Measurements from ENCODE around the gene MAP1S.
A peak's percentile ranks its signal among the peaks of the same experiment; 100 is the strongest.

Gene MAP1S

GRCh38 chr19:17695198-17695597 lies 24.1 kb upstream of the MAP1S start:
- DNase-seq, result no peak

- no peak for DNase-seq
Observed at GRCh38 chr19:17703824-17704463, 15.3 kb upstream of the MAP1S start.

- DNase-seq, result no peak
Observed at GRCh38 chr19:17706750-17707181, 12.5 kb upstream of the MAP1S start.

- DNase-seq, result no peak
Observed at GRCh38 chr19:17711851-17712250, 7.4 kb upstream of the MAP1S start.

GRCh38 chr19:17716309-17716929 lies 2.9 kb upstream of the MAP1S start:
- DNase-seq, result no peak

GRCh38 chr19:17718550-17718946 lies 732 bp upstream of the MAP1S start:
- no peak for DNase-seq

- DNase-seq, result peak; percentile 7
Observed at GRCh38 chr19:17719730-17720400, 585 bp downstream of the MAP1S start.

GRCh38 chr19:17720440-17720839 lies 1.2 kb downstream of the MAP1S start:
- no peak for DNase-seq

GRCh38 chr19:17721111-17721628 lies 1.9 kb downstream of the MAP1S start:
- DNase-seq, result no peak

- DNase-seq, result no peak
Observed at GRCh38 chr19:17721821-17722220, 2.5 kb downstream of the MAP1S start.

GRCh38 chr19:17722655-17723240 lies 3.5 kb downstream of the MAP1S start:
- DNase-seq, result no peak

GRCh38 chr19:17724655-17725054 lies 5.4 kb downstream of the MAP1S start:
- DNase-seq, result no peak

GRCh38 chr19:17725422-17726078 lies 6.3 kb downstream of the MAP1S start:
- DNase-seq, result no peak

- no peak for DNase-seq
Observed at GRCh38 chr19:17726136-17726741, 7.0 kb downstream of the MAP1S start.

GRCh38 chr19:17726964-17727773 lies 7.9 kb downstream of the MAP1S start:
- DNase-seq, result no peak

GRCh38 chr19:17727843-17728242 lies 8.6 kb downstream of the MAP1S start:
- DNase-seq, result no peak

- no peak for DNase-seq
Observed at GRCh38 chr19:17733127-17733526, 13.8 kb downstream of the MAP1S start.

- no peak for DNase-seq
Observed at GRCh38 chr19:17734146-17734545, 14.9 kb downstream of the MAP1S start.

GRCh38 chr19:17735410-17735809 lies 16.1 kb downstream of the MAP1S start:
- no peak for DNase-seq

- no peak for DNase-seq
Observed at GRCh38 chr19:17737690-17738153, 18.4 kb downstream of the MAP1S start.

- DNase-seq, result peak; percentile 51
Observed at GRCh38 chr19:17739121-17739875, 20.0 kb downstream of the MAP1S start.

All from DMS153 (cell line).